IPS DF 19.7 (cell line): ENCODE data around the gene ZDHHC3.

ENCODE experiments used
- DNase-seq: peaks from one replicate; pipeline ENCODE4 v3.0.0-alpha.2; 2013; ENCODE audit warnings: low read depth, low spot score

ZDHHC3 gene

GRCh38 chr3:44927371-44927770 lies 48.6 kb downstream of the ZDHHC3 start:
- no peak for DNase-seq

DNA sequence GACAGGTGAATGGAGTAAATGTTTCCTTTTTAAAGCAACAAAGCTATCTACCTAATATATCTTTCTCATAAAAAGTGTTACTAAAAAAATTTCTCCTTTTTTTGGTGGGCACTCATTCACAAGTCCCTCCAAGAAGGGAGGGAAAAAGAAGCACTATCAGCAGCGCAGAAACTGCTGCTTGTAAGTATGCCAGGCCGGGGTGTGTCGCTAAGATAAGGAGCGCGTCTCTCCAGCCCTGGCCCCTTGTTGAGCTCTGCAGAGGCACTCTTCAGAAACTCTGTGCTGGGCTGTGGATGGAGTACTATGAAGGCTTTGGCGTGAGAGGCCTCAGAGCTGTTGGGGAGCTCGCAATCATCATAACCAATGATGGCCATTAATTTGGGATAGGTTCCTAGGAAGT lies 49.1 kb downstream of the ZDHHC3 start:
- no peak for DNase-seq

DNA sequence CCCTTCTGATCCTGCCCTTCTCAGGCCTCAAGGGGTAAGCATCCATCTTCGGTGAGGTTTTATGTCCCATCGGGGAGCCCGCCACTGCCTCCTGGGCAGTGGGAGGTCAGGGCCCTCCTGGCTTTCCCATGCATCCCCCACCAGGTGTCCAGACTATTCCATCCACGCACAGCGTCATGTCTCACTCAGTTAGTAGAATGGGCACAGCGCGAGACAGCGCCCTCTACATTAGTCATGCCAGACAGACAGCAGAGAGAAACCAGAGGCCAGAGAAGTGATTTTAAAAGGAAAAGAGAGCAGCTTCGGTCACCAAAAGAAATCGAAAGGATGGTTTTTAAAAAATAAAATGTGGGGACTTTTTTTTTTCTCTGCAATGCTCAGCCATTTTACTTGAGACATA lies 49.8 kb downstream of the ZDHHC3 start:
- no peak for DNase-seq

- DNase-seq, result no peak
Measured at GRCh38 chr3:44924457-44925084, 51.4 kb downstream of the ZDHHC3 start.

DNA sequence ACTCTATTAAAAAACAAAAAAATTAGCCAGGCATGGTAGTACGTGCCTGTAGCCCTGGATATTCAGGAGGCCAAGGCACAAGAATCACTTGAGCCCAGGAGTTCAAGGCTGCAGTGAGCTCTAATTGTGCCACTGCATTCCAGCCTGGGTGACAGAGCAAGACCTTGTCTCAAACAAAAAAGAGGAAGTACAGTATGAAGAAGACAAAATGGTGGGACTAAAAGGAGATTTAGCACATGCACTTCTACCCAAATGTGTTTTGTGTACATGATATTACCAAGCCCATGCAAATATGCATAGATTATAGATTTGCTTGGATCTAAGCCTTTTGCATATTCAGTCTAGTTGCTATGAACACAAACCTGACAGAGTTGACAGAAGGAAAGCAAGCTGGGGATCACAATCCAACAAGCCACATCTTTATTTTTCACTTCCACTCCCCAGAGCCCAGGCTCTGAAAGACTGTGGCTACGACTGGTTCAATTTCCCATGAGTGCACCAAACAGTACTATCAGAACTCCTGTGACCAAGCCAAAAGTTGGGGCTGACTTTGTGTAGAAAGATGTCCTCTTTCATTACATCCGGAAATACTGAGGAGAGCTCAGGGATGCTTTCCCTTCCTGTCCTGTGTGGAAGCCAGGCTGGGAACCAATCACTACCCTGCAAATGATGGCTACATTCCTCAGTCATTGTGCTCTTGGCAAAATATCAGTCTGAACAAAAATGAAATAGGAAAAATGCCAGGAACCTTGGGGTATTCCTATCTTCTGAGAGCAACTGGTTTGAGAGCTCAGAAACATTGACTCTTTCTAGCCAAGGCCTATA lies 52.1 kb downstream of the ZDHHC3 start:
- DNase-seq, result no peak

- no peak for DNase-seq
Measured at GRCh38 chr3:44920081-44920480, 55.9 kb downstream of the ZDHHC3 start.

DNA sequence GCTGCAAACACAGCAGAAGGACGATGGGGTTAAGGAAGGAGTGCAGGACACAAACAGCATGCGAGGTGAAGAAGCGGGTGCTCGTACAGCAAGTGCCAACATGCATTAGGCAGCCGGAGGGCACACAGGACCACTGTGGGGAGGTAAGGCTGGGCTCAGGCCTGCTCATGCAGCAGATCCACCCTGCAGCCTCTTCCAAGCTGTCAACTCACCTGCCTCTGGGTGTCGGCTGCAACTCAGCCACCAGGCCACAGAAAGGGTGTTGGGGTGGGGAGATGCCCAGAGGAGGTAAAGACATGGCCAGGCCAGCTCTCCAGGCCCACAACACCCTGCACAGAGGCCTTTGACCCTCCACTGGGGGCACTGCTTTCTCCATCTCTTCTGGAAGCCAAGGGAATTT lies 57.4 kb downstream of the ZDHHC3 start:
- DNase-seq, result no peak

DNA sequence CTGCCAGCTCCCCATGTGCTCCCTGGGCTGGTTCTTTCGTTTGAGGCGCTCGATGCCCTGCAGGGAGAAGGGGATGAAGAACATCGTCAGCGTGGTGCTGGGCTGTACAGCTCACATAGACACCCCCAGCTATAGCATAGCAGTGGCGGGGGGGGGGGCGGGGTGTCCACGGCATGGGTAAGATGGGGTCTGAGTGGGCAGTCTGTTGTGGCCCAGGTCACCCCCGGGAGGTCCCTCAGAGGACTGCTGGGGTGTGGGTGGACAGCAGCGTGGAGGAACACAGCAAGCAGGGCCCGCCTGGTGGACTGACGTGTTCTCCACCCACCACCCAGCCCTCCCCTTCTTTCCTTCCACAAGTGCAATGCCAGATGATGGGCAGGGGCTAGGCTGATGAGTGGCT lies 57.9 kb downstream of the ZDHHC3 start:
- no peak for DNase-seq

DNA sequence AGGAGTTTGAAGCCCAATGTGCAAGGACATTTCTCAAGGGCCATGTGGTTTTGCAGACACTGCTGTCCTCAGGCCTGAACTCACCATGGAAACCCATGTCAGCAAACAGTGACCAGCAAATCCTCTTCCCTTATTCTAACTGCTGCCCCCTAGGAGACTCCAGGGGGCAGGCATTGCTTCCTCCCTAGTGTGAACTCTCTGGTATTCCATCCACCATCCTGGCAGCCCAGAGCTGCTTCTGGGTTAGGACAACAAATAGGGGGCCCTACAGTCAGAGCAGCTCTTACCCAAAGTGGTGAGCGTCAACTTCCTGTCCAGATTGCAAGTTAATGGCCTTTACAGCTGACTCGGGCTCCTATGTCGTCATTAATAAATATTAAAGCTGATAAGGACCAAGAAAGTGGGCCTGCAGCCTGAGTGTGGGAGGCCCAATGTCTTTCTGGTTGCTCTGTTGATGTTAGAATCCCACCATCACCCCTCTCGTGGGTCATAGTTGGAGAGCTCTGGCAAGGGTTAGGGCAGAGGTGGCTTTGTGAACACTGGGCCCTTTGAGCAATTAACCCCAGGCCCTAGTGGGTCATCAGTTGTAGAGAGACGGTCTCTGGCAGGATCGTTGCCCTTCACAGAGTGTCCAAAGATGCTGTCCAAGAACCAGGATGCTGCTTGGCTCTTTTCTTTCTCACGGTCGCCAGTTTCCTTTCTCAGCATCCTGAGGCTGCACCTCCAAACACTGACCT lies 60.1 kb downstream of the ZDHHC3 start:
- no peak for DNase-seq

DNA sequence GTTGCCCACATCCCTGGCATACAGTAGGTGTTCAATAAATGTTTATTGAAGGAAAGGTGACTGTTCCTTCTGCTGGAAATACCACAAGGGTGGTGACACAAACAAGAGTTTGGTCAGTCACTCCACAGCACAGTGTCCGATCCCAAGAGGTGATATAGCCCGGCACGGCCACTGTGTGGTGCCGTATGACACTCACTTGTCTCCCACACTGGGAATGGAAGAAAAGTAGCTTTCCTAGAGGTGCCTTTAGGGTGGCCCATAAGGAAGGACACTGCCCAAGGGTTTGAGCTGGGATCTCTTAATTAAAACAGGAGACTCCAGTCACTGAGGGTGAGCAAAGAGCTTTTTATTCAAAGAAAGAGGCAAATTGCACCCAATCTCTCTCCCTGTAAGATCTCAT lies 61.0 kb downstream of the ZDHHC3 start:
- no peak for DNase-seq

GRCh38 chr3:44913868-44914468 lies 62.0 kb downstream of the ZDHHC3 start:
- DNase-seq, result peak; percentile 50

DNA sequence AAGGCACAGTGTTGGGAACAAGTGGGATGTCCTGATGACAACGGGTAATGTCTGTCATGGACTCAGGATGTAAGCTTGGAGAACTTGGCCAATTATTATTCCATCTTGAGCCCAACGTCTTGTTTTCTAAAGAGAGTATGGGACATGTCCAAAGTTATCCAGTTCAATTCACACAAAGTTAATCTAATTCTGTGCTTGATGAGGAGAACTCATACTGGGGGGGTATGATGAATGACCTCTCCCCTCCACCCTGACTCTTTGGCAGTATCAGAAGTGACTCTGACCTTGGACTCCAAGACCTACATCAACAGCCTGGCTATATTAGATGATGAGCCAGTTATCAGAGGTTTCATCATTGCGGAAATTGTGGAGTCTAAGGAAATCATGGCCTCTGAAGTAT lies 65.3 kb downstream of the ZDHHC3 start:
- no peak for DNase-seq

DNA sequence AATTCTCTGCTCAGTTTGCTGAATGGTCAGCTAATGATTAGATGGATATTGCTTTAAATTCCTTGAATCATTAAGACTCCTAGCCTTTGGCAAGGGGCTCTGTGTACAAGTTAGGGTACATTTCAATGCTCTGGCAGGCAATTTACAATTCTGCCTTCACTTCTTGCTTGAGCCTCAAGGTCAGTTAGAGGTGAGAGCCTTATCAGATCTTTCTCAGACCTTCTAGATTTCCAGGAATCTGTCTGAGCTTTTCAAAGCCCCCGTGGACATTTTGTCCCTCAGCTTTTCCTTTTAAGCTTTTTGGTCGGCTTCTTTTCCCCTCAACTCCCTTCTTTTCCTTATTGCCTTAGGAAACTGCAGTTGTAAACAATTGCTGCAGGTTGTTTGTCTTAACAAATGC lies 66.9 kb downstream of the ZDHHC3 start:
- DNase-seq, result no peak

DNA sequence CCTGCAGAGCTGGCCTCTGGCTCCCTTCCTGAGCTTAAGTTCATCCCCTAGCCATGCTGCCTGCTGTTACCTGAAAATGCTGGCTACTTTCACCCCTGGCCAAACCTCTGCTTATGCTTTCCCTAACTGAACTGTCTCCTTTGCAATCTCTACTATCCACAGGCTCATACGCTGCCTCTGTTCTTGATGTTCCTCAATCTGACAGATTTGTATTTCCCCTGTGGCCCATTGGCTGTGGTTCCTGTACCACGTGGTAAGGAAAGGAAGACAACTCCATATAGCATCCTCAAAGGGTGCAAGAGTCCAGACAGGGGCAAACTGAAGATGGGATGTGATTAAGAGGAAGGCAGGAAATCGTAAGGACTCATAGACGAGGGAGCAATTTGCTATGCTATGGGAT lies 68.4 kb downstream of the ZDHHC3 start:
- DNase-seq, result no peak

DNA sequence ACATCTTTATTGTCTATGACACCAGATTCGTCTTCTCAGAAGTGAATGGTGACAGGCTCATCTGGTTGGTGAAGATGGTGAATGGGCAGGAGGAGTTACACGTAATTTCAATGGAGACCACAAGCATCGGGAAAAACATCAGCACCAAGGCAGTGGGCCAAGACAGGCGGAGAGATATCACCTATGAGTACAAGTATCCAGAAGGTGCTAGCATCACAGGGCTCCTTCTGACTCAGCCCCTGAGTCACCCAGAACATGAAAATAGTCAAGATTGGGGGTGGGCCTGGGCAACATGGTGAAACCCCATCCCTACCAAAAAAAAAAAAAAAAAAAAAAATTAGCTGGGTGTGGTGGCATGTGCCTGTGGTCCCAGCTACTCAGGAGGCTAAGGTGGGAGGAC lies 69.0 kb downstream of the ZDHHC3 start:
- DNase-seq, result no peak

- no peak for DNase-seq
Measured at GRCh38 chr3:44905446-44906157, 70.4 kb downstream of the ZDHHC3 start.

GRCh38 chr3:44903751-44904150 lies 72.2 kb downstream of the ZDHHC3 start:
- no peak for DNase-seq

GRCh38 chr3:44903314-44903713 lies 72.7 kb downstream of the ZDHHC3 start:
- DNase-seq, result no peak

DNA sequence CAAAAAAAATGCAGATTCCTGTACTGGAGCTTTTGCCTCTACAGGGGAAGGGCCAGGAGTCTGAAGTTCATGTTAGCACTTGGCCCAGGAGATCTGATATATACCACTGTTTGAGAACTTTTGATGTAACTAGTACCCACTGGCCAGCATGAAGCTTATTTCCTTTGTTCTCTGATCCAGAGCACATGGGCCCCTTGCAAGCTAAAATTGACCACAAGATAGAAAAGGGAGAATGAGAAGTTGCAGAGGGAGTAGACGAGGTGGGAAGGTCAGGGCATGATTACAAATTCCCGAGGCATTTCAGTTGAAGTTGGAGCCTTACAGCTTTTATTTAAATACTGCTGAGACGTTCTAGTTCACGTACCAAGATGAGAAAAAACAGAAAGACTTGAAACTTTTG lies 73.3 kb downstream of the ZDHHC3 start:
- DNase-seq, result no peak

DNA sequence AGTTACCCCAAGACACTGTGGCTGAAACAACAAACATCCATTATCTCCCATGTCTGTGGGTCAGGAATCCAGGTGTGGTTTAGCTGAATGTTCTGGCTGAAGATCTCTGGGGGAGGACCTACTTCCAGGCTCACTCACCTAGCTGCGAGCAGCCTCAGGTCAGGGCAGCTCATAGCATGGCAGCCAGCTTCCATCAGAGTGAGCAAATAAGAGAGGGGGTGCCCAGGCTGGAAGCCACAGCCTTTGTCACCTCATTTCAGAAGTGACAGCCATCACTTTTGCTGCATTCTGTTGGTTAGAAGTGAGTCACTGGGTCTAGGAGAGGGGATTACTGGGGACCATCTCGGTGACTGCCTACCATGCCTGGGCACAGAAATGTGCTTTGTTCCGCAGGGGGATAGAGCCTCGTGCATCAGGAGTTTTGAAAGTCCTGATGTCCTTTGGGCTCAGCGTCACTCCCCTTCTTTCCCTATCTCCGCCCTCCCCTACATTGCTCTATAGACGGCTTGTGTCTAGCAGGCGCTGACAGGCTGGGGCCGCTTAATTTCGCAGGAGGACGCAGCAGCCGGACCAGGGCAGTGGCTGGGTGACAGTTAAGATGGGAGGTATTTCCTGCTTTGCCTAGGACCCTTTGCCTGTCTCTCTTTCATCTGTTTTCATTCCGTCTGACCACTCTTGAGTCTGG lies 76.1 kb downstream of the ZDHHC3 start:
- no peak for DNase-seq

DNA sequence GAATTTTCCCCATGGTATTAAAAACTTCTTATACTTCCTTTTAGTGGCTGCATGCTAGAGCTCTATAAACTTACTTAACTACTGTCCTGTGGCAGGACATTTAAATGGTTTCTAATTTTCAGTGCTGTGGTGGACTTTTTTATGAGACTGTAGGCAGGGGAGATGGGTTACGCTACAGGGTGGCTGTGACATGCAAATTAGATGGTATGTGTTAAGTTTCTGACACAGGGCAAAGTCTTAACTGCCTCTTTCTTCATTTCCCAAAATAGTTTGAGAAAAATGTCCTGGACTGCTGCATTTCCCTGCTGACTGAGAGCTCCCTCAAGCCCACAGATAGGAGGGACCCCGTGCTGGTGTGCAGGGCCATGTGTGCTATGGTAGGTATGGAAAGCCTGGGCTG lies 79.5 kb downstream of the ZDHHC3 start:
- DNase-seq, result no peak
